ENCODE measurements around the gene LCA5L.
A peak's percentile ranks its signal among the peaks of the same experiment; 100 is the strongest.

Gene LCA5L

GRCh38 chr21:39445321-39446269, at the start of gene LCA5L:
LCA5L (minus strand) TSS chr21:39445778; CDS start chr21:39428493, 17,285 bp downstream.
- no peak for DNase-seq

- DNase-seq, result peak; percentile 10
These were observed 43.9 kb upstream of the LCA5L start for GRCh38 chr21:39489380-39489924.

- DNase-seq, result no peak
These were observed 39.2 kb upstream of the LCA5L start for GRCh38 chr21:39484711-39485276.

- DNase-seq, result no peak
These were observed 38.3 kb upstream of the LCA5L start for GRCh38 chr21:39483917-39484316.

- no peak for DNase-seq
These were observed 36.3 kb upstream of the LCA5L start for GRCh38 chr21:39481886-39482285.

GRCh38 chr21:39480271-39480670, 34.7 kb upstream of the LCA5L start:
- no peak for DNase-seq

GRCh38 chr21:39479814-39480182, 34.2 kb upstream of the LCA5L start:
- no peak for DNase-seq

- DNase-seq, result no peak
These were observed 33.7 kb upstream of the LCA5L start for GRCh38 chr21:39479164-39479813.

GRCh38 chr21:39474611-39475010, 29.0 kb upstream of the LCA5L start:
- DNase-seq, result no peak

GRCh38 chr21:39472786-39473185, 27.2 kb upstream of the LCA5L start:
- DNase-seq, result no peak

- DNase-seq, result no peak
These were observed 26.0 kb upstream of the LCA5L start for GRCh38 chr21:39471598-39471997.

GRCh38 chr21:39468559-39468958, 23.0 kb upstream of the LCA5L start:
- DNase-seq, result no peak

- no peak for DNase-seq
These were observed 22.2 kb upstream of the LCA5L start for GRCh38 chr21:39467746-39468145.

GRCh38 chr21:39466584-39466983, 21.0 kb upstream of the LCA5L start:
- DNase-seq, result no peak

GRCh38 chr21:39463308-39463707, 17.7 kb upstream of the LCA5L start:
- DNase-seq, result no peak

GRCh38 chr21:39461419-39461818, 15.8 kb upstream of the LCA5L start:
- DNase-seq, result no peak

GRCh38 chr21:39456665-39457064, 11.1 kb upstream of the LCA5L start:
- no peak for DNase-seq

GRCh38 chr21:39454949-39455668, 9.5 kb upstream of the LCA5L start:
- DNase-seq, result no peak

GRCh38 chr21:39453571-39454179, 8.1 kb upstream of the LCA5L start:
- DNase-seq, result no peak

GRCh38 chr21:39452970-39453342, 7.4 kb upstream of the LCA5L start:
- DNase-seq, result no peak

GRCh38 chr21:39452207-39452969, 6.8 kb upstream of the LCA5L start:
- DNase-seq, result no peak

Data from NCI-H1436 treated with DMSO at 0.1 percent for 48 hours (cell line).